Measurements from ENCODE around the gene TNRC6A. TPM values are rescaled to one million over a fixed set of nuclear protein-coding genes. Genes with fewer than 3 reads are reported as not detected.
"Not testable (repeated sequence)": the region's sequence is repeated elsewhere in the genome, so short reads cannot be mapped to it uniquely, and the experiment has no call there.

TNRC6A gene
- total RNA-seq, 1 donor from 2014 or later, result 34.3 TPM

GRCh38 chr16:24747441-24747840, 18.0 kb downstream of the TNRC6A start:
- Histone ChIP-seq H3K4me1 (peaks cover 100% of the 10 kb centered on the region), H3K36me3 (peaks cover 6% of the 10 kb centered on the region), H3K27me3 (ENCODE audit: low read depth) (no peaks in the 10 kb centered on the region), H3K27ac (replicated peaks) (peak overlapping the region; percentile 68), H3K9me3 (replicated peaks) (no peaks in the 10 kb centered on the region), H3K4me3 (peak overlapping the region; percentile 15)
- DNase-seq, result no peak
- TF ChIP-seq CTCF (IDR thresholded peaks at IDR 0.05; ENCODE audit: borderline replicate concordance), result no peak
- intact Hi-C loops (cut with micrococcal nuclease), result no loop called here

- no peaks in the 10 kb centered on the region for H3K27me3 ChIP-seq (ENCODE audit: low read depth)
- no peak for TF ChIP-seq CTCF (IDR thresholded peaks at IDR 0.05; ENCODE audit: borderline replicate concordance)
- peak overlapping the region; percentile 15 for H3K4me3 ChIP-seq
- H3K9me3 ChIP-seq (replicated peaks), result no peaks in the 10 kb centered on the region
- intact Hi-C loops (cut with micrococcal nuclease), result no loop called here
- peak overlapping the region; percentile 68 for H3K27ac ChIP-seq (replicated peaks)
- H3K4me1 ChIP-seq, result peaks cover 100% of the 10 kb centered on the region
- DNase-seq, result no peak
- H3K36me3 ChIP-seq, result peaks cover 6% of the 10 kb centered on the region
These were observed 18.8 kb downstream of the TNRC6A start for GRCh38 chr16:24748242-24748641.

- peaks cover 100% of the 10 kb centered on the region for H3K4me1 ChIP-seq
- intact Hi-C loops (cut with micrococcal nuclease), result no loop called here
- TF ChIP-seq CTCF (IDR thresholded peaks at IDR 0.05; ENCODE audit: borderline replicate concordance), result no peak
- H3K36me3 ChIP-seq, result peaks cover 6% of the 10 kb centered on the region
- H3K4me3 ChIP-seq, result no peak overlapping the region
- H3K27me3 ChIP-seq (ENCODE audit: low read depth), result no peaks in the 10 kb centered on the region
- no peaks in the 10 kb centered on the region for H3K9me3 ChIP-seq (replicated peaks)
- no peak for DNase-seq
- peak overlapping the region; percentile 1 for H3K27ac ChIP-seq (replicated peaks)
These were observed 19.9 kb downstream of the TNRC6A start for GRCh38 chr16:24749310-24749709.

GRCh38 chr16:24749872-24750271, 20.4 kb downstream of the TNRC6A start:
- peaks cover 100% of the 10 kb centered on the region for H3K4me1 ChIP-seq
- intact Hi-C loops (cut with micrococcal nuclease); H3K27me3 ChIP-seq (ENCODE audit: low read depth); H3K4me3 ChIP-seq; H3K9me3 ChIP-seq (replicated peaks); H3K36me3 ChIP-seq; DNase-seq: not testable (repeated sequence)
- peak overlapping the region; percentile 1 for H3K27ac ChIP-seq (replicated peaks)

- DNase-seq, result no peak
- peaks cover 100% of the 10 kb centered on the region for H3K4me1 ChIP-seq
- no peaks in the 10 kb centered on the region for H3K9me3 ChIP-seq (replicated peaks)
- H3K4me3 ChIP-seq, result no peak overlapping the region
- no peak overlapping the region for H3K27ac ChIP-seq (replicated peaks)
- H3K36me3 ChIP-seq, result no peaks in the 10 kb centered on the region
- TF ChIP-seq CTCF (IDR thresholded peaks at IDR 0.05; ENCODE audit: borderline replicate concordance), result no peak
- H3K27me3 ChIP-seq (ENCODE audit: low read depth), result no peaks in the 10 kb centered on the region
- intact Hi-C loops (cut with micrococcal nuclease), result no loop called here
These were observed 23.5 kb downstream of the TNRC6A start for GRCh38 chr16:24753000-24753399.

- Histone ChIP-seq H3K27ac (replicated peaks) (no peak overlapping the region), H3K4me3 (no peak overlapping the region), H3K27me3 (ENCODE audit: low read depth) (no peaks in the 10 kb centered on the region), H3K4me1 (peaks cover 100% of the 10 kb centered on the region), H3K36me3 (peaks cover 3% of the 10 kb centered on the region), H3K9me3 (replicated peaks) (no peaks in the 10 kb centered on the region)
- intact Hi-C loops (cut with micrococcal nuclease), result no loop called here
- no peak for TF ChIP-seq CTCF (IDR thresholded peaks at IDR 0.05; ENCODE audit: borderline replicate concordance)
- DNase-seq, result no peak
These were observed 24.0 kb downstream of the TNRC6A start for GRCh38 chr16:24753437-24753836.
